Stomach (tissue), 9 donors: ENCODE measurements around the gene CHST1. TPM values are rescaled to one million over a fixed set of nuclear protein-coding genes. Genes with fewer than 3 reads are reported as not detected.

Experiments
- DNase-seq, 2 donors: peaks; one replicate each; pipeline versions ENCODE4 v3.0.0 to v3.0.0-alpha.2; 2013 to 2019
- H3K27ac ChIP-seq, 5 donors: fragments of 200-600 bp in 4 of 5; sonication (generic) in 4 of 5; one replicate each; pipeline ENCODE4 v1.5.1; 2013 to 2019; ENCODE audit warnings: mild to moderate bottlenecking in 1 of 5, moderate library complexity in 1 of 5
- H3K27me3 ChIP-seq, 3 donors: fragments of 200-600 bp; sonication (generic); one replicate each; pipeline ENCODE4 v1.5.1; 2017 to 2019; ENCODE audit warnings: mixed run types in 1 of 3
- H3K36me3 ChIP-seq, 4 donors: fragments of 200-600 bp; sonication (generic); 1 replicate in 3 of 4; 2 replicates in 1 of 4; pipeline ENCODE4 v1.5.1; 2016 to 2019
- H3K4me1 ChIP-seq, 4 donors: fragments of 200-600 bp; sonication (generic); one replicate each; pipeline ENCODE4 v1.5.1; 2016 to 2019
- H3K4me3 ChIP-seq, 4 donors: fragments of 200-600 bp; sonication (generic) in 3 of 4; one replicate each; pipeline ENCODE4 v1.5.1; 2016 to 2019; ENCODE audit warnings: mild to moderate bottlenecking in 1 of 4
- H3K9me3 ChIP-seq, 4 donors: fragments of 200-600 bp; sonication (generic); one replicate each; pipeline ENCODE4 v1.5.1; 2016 to 2019
- CTCF ChIP-seq, 7 experiments: fragments of 450-650 bp in 4 of 7; fragments of 200-600 bp in 3 of 7; sonication (generic) in 3 of 7; IDR thresholded peaks; one replicate each; pipeline ENCODE4 v1.5.1; 2016 to 2019; ENCODE audit warnings: antibody characterized with exemption in 7 of 7, control low read depth in 2 of 7, mild to moderate bottlenecking in 1 of 7
- EP300 ChIP-seq: sonication (generic); formaldehyde crosslinking; IDR thresholded peaks from one replicate; pipeline ENCODE4 v1.6.1; 2017; ENCODE audit warnings: antibody characterized with exemption
- POLR2A ChIP-seq, 4 donors: fragments of 450-650 bp; IDR thresholded peaks; one replicate each; pipeline ENCODE4 v1.6.1; 2016; ENCODE audit warnings: antibody characterized with exemption in 4 of 4, control low read depth in 2 of 4, mild to moderate bottlenecking in 1 of 4, moderate library complexity in 1 of 4
- POLR2AphosphoS5 ChIP-seq, 3 donors: sonication (generic); formaldehyde crosslinking; IDR thresholded peaks; one replicate each; pipeline ENCODE4 v1.6.1; 2016; ENCODE audit warnings: antibody characterized with exemption in 3 of 3
- WGBS, 5 donors: extraction: QIAGEN DNeasy Blood & Tissue Kit in 3 of 5; methylation state at CpG; one replicate each; pipeline versions ENCODE4 v1.1.5 to v1.1.7; 2013 to 2018; 5-methylcytosine and 5-hydroxymethylcytosine counted together
- intact Hi-C: fragments of 100-400 bp; cut with DNase I; formaldehyde crosslinking; loops from one replicate; pipeline ENCODE4 v1.15.1; 2023; ENCODE audit warnings: low total_unique reads
- polyA plus RNA-seq, 3 donors: library from polyadenylated mRNA; stranded (reverse); fragments of 200-250 nt; gene quantifications; one replicate each; pipeline ENCODE4 v1.2.3, GENCODE V29; 2013
- total RNA-seq, 5 donors: library from RNA; depleted of rRNA; stranded (reverse); fragments of >200 nt; gene quantifications; one replicate each; pipeline versions ENCODE4 v1.1.0 to v1.2.3, GENCODE V29; 2014 to 2016
- donor health status: healthy with polysubstance abuse.
- donor health status: Bipolar disorder and iron deficiency.
- donor health status: healthy.

Gene CHST1
- total and polyA plus RNA-seq, 8 donors = 0.37 to 4.9 (median 1.7) TPM; not detected in 2

GRCh38 chr11:45618897-45619296 lies 46.5 kb downstream of the CHST1 start:
- Histone ChIP-seq H3K36me3 (no peaks in the 10 kb centered on the region), H3K27ac (no peak overlapping the region), H3K4me3 (no peak overlapping the region), H3K4me1 (no peaks in the 10 kb centered on the region), H3K9me3 (peaks cover 0 to 22% (median 19%) of the 10 kb centered on the region in 4 donors), H3K27me3 (peaks cover 0 to 42% (median 5%) of the 10 kb centered on the region in 3 donors)
- no peak for DNase-seq
- intact Hi-C loops = no loop called here
- no peak for TF ChIP-seq EP300
- no peak for TF ChIP-seq CTCF (IDR thresholded peaks at IDR 0.05)
- TF ChIP-seq POLR2A (IDR thresholded peaks at IDR 0.05) = no peak
- TF ChIP-seq POLR2AphosphoS5 (IDR thresholded peaks at IDR 0.05) = no peak

GRCh38 chr11:45617871-45618601 lies 47.4 kb downstream of the CHST1 start:
- H3K27ac ChIP-seq = no peak overlapping the region
- intact Hi-C loops = no loop called here
- no peaks in the 10 kb centered on the region for H3K36me3 ChIP-seq
- WGBS, 5 donors = 39 to 51% (median 43%) methylated on average over 9 of the region's 9 CpGs
- no peak overlapping the region for H3K4me3 ChIP-seq
- H3K27me3 ChIP-seq = peaks cover 0 to 42% (median 5%) of the 10 kb centered on the region in 3 donors
- no peak for TF ChIP-seq POLR2A (IDR thresholded peaks at IDR 0.05)
- TF ChIP-seq CTCF (IDR thresholded peaks at IDR 0.05) = no peak
- TF ChIP-seq POLR2AphosphoS5 (IDR thresholded peaks at IDR 0.05) = no peak
- no peak for TF ChIP-seq EP300
- H3K4me1 ChIP-seq = no peaks in the 10 kb centered on the region
- DNase-seq = no peak
- peaks cover 0 to 22% (median 19%) of the 10 kb centered on the region in 4 donors for H3K9me3 ChIP-seq

GRCh38 chr11:45616802-45617549 lies 48.4 kb downstream of the CHST1 start:
- no peak overlapping the region for H3K4me3 ChIP-seq
- DNase-seq = no peak
- H3K4me1 ChIP-seq = no peaks in the 10 kb centered on the region
- intact Hi-C loops = no loop called here
- WGBS, 5 donors = 79 to 91% (median 87%) methylated on average over 8 of the region's 8 CpGs
- TF ChIP-seq EP300 = no peak
- H3K9me3 ChIP-seq = peaks cover 0 to 22% (median 19%) of the 10 kb centered on the region in 4 donors
- H3K27ac ChIP-seq = no peak overlapping the region
- peaks cover 0 to 42% (median 5%) of the 10 kb centered on the region in 3 donors for H3K27me3 ChIP-seq
- no peaks in the 10 kb centered on the region for H3K36me3 ChIP-seq

- peaks cover 0 to 28% (median 0%) of the 10 kb centered on the region in 3 donors for H3K27me3 ChIP-seq
- TF ChIP-seq POLR2A (IDR thresholded peaks at IDR 0.05) (no peak), EP300 (no peak), CTCF (IDR thresholded peaks at IDR 0.05) (no peak), POLR2AphosphoS5 (IDR thresholded peaks at IDR 0.05) (no peak)
- no peak for DNase-seq
- H3K36me3 ChIP-seq = no peaks in the 10 kb centered on the region
- intact Hi-C loops = no loop called here
- H3K9me3 ChIP-seq = peaks cover 0 to 5% (median 4%) of the 10 kb centered on the region in 4 donors
- WGBS, 5 donors = 72 to 84% (median 78%) methylated on average over 4 of the region's 4 CpGs
- no peak overlapping the region for H3K27ac ChIP-seq
- H3K4me3 ChIP-seq = no peak overlapping the region
- no peaks in the 10 kb centered on the region for H3K4me1 ChIP-seq
These were observed 50.1 kb downstream of the CHST1 start for GRCh38 chr11:45615182-45615792.
